ENCODE results near the gene BIN2.

BIN2 gene

DNA sequence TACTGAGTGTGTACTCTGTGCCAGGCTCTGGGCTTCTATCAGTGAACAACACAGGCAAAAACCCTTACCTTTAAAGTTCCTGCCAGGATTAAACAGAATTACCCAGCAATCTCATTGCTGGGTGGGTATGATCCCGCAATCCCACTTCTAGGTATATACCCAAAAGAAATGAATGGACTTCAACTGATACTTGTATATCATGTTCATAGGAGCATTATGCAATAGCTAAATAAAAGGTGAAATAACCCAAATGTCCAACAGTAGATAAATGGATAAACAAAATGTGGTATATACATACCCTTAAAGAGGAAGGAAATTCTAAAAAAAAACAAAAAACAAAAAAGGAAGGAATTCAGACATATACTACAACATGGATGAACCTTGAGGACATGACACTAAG lies 70.7 kb downstream of the BIN2 start:
- no peak for DNase-seq

DNA sequence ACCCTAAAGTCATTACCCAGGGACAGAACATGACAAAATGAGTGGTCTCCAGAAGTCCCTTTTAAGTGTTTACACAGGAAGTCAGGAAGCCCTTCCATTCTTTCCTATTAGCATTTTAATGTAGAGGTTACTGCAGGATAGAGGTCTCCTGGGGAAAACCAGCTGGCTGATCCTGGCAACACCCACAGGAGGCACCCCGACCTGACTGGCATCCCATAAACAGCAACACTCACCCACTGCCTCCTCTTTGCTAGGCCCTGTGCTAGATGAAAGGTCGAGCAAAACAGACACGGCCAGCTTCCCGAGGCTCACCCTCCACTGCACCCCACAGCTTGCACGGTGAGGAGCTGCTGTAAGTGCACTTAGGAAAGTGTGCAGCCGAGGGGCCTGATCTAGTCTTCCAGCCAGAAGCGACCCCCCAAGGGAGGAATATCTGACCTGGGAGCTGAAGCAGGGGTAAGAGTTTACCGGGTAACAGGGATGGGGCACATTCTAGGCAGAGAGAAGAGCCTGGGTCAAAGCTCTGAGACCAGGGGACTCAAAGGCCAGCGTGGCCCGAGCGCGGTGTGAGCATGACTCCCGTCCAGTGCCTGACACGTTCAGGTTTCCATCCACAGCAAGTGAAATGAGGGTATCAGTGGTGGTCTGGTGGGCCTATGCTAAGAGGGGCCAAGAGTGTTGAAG lies 76.3 kb downstream of the BIN2 start:
- no peak for DNase-seq

DNA sequence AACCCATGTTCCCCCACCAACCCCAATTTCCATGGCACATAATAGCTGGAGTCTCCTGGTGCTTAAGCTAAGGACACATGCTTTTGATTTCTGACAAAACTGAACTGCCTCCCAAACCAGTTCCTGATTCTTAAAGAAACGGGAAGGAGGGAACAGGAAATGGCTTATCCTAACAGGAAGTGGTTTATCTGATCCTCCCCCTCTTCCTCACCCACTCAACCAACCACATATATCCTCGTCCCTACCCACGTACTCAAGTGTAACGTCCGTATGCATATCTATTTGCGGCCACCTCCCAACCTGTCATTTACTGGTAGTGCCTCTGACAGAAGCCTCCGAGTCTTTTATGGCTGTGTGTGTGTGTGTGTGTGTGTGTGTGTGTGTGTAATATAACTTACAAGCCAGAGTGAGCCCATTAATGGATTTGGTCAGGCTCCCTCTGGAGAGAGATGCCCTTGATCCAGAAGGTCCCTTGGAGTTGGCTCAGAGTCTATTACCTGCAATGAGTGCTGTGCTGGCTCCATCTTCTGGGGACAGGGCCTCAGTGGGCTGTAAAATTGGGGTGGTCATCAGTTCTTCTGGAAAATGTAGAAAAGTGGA lies 77.6 kb downstream of the BIN2 start:
- DNase-seq, result peak; percentile 91

DNA sequence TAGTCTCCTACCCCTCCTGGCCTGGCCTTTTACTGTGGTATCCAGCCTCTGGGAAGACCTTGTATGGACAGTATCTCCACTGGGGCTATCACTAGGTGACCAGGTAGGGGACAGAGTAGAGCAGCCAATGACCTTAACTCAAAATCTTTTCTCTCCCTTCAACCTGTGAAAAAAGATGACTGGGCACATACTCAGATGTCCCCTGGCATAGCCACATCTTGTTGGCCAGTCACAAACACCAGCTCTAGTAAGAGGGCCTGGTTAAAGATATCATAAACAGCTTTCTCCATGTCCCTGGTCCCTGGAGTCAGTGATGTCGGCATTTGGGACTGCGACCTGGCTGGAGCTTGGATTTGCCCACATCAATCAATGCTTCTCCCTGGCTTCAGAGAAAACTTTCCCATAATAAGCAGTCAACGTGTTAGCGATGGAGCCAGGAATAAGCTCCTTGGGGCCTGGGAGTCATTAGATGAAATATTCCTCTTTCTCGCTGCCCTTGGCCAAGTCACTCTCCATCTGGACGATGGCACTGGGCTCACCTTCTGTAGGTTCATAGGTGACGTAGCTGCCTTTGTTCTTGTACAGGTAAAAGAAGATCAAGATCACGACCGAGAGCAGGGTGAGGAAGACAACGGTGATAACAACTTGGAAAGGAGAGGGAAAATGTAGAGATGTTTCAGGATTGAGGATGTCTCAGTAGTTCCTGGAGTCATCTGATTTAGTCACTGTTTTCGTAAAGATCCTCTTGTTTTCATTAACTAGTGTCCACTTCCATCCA lies 78.3 kb downstream of the BIN2 start:
- no peak for DNase-seq

- no peak for DNase-seq
These were observed 79.7 kb downstream of the BIN2 start for GRCh38 chr12:51244269-51244668.

DNA sequence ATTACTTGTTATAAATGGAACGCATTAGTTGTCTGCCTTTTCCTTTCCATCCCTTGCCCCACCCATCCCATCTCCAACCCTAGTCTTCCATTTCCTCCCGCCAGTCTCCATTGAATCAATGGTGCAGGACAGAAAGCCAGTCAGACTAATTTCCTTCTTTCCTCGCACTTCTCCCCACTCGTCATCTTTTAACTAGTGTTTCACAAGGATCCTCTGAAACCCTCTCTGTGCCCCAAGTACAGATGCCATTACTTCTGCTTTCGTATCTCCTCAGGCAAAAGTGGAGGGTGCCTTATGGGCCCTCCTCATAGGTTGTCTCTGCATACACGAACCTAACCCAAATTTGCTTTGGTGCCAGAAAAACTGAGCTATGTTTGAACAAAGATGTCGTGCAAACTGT lies 81.1 kb downstream of the BIN2 start:
- DNase-seq, result no peak

GRCh38 chr12:51242120-51242519 lies 81.9 kb downstream of the BIN2 start:
- DNase-seq, result no peak

DNA sequence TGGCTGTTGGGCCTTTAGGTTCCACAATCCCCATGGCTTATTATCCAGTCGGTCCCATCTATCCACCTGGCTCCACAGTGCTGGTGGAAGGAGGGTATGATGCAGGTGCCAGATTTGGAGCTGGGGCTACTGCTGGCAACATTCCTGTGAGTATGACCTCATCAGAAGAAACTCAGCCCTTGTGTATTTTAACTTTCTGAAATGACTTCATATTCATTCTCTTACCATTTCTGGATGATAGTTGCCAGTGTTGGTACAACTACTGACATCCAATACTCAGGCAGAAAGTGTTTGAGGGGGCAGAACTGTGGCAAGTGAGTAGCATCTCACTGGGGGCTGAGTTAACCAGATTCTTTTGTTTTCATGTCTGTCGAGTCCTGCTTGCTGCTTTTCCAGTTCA lies 83.0 kb downstream of the BIN2 start:
- no peak for DNase-seq

GRCh38 chr12:51238510-51239334 lies 85.3 kb downstream of the BIN2 start, which contains the start of gene DAZAP2:
Gene DAZAP2, plus strand, starts transcription at chr12:51238826. Its CDS starts 82 bp downstream, at chr12:51238908.
- DNase-seq, result peak; percentile 92

GRCh38 chr12:51238037-51238509 lies 85.9 kb downstream of the BIN2 start:
- DNase-seq, result no peak

DNA sequence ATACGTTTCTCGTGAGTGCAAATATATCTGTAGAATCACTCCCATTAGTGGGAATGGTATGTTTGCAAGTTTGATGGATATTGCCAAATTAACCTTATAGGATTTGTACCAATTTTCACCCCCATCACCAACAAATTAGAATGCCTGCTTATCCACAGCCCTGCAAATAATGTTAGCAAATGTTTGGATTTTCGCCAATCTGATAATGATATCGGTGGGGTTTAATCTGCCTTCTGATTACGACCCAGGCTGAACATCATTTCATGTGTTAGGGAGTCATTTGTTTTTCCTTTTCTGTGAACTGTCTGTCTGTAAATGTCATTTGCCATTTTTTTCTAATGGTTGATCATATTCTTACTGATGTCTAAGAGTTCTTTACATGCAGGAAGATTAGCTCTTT lies 89.4 kb downstream of the BIN2 start:
- no peak for DNase-seq

GRCh38 chr12:51232642-51233041 lies 91.3 kb downstream of the BIN2 start:
- DNase-seq, result no peak

Data from GDM1 (cell line).